Measurements from ENCODE around the gene RGS6.

RGS6 gene

DNA sequence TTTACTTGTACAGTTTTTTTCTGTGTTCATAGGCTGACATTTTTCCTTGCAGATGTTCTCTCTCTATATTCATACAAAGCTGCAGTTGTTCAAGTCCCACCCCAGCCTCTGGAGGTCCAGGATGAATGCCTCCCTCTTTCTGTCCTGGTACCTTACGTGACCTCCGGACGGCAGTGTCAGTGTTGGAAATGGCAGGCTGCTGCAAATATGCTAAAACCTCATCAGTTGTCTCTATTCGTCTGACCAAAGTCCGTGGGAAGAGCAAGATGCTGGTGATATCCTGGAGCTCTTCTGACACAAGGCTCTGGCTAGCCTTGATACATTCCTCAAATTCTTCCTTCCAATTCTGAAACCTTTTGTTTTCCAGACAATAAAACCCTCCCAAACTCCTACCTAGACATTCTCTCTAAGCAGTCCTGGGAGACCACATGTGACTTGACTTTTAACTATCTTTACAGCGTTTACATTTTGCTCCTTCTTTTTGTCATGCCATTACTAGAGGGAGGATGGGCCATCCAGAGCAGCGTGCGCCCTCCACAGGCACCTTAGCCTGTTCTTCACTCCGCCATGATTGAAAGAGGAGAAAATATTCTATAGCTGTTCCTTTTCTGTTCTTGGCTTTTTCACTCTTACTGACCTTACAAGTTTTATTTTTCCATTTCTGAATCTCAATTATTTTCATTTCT is 143.6 kb downstream of the RGS6 start:
- DNase-seq (ENCODE audit: low read depth, low spot score), result peak; percentile 88

DNA sequence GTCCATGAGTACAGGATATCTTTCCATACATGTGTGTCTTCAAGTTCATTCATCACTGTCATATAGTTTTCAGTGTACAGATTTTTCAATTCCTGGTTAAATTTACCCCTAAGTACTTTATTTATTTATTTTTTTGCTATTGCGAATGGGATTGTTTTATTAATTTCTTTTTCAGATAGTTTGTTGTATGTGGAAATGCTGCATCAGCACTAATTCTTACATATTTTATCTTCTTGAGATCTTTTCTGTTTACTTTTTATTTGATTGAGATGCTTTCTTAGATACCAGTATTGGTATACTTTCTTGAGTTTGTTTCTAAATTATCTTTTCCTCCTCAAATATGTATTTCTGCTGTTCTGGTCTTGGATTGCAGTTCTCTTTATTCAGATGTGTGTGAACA is 148.9 kb downstream of the RGS6 start:
- no peak for DNase-seq (ENCODE audit: low read depth, low spot score)

DNA sequence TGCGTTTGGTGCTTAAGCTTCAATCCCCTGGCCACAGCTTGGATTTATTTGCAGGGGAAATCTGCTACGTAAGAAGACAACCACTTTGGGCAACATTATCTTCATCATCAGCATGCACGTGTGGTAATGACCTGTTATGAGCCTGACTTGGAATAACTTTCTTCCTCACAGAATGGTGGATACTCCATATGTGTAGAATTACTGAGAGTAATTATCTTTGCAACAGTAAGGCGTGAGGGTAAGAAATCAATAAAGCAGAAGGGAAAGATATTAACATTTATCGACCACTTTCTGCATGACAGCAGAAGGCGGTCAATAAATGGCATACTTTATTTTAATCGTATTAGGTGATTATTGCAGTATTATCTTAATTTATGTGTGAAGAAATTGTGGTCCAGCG is 152.7 kb downstream of the RGS6 start:
- DNase-seq (ENCODE audit: low read depth, low spot score), result no peak

DNA sequence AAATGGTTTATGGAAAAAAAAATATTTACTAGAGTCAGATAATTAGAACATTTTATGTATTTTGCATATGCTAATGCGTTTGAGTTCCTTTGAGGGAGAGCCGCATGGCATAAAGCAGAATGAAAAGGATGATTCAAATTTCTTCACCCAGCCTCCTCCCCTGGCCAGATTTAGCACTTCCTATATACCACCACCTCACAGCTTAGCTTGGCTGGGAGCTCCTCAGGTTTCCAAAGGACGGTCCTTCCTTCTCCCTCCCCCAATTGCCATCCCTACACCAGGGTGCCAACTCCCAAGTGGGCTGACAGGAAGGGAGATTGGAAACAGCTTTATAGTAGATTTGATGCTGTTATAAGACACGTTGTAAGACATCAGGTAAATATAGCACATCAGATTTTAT is 157.4 kb downstream of the RGS6 start:
- no peak for DNase-seq (ENCODE audit: low read depth, low spot score)

DNA sequence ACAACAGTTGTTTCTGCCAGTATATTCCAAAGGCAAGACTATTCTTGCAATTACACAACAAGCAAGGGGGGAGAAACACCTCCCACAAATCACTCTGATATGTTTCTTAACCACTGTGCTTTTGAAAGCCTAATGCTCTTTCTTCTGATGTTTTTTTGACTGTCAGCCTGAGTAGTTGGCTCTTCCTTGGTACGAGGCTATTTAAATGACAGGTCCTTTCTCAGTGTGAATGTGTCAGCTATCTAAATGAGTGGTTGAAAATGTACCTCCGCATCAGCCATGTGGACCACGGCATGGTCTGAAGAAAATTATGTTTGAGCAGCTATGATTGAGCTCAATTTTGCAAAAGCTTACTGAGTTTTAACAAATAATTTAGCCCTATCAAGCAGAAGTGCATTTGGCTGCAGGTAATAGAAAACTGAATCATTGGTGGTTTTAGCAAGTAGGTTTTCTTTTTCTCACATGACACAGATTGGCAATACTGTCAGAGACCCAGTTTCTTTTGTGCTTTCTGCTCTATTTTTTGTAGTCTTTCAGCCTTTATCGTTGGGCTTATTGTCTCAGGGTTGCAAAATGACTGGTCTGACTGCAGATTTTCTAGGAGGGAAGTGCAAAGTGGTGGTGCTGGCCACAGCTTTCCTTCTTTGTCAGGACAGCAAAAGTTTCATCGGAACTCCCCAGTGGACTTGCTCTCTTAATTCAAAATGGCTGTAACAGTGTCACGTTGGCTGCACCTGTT is 162.8 kb downstream of the RGS6 start:
- no peak for DNase-seq (ENCODE audit: low read depth, low spot score)

DNA sequence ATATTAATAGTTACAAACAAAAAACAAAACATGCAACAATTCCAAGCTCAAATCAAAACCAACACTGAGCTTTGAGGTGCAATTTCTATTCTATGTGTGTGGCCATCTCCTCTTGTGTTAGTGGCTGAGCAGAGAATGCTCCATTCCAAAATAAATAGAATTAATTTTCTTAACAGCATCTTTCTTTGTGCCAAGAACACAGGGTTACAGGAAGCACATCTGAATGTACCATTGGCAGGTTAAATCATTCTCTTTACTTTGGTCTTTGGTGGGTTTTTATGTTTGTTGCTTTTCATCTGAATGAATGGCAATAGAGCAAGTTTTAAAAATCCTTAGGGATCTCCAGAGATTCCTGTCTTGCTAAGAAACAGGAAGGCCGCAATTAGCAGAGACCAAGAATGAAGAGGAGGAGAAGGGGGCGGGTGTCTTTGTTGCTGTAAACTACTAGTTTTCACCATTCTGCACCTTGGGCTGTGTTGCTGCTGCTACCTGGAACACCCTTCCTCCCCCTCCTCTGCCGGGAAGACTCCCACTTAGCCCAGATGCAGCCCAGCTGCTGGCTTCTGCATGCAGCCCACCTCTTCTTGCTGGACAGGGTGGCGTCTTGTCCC is 165.0 kb downstream of the RGS6 start:
- DNase-seq (ENCODE audit: low read depth, low spot score), result peak; percentile 4

DNA sequence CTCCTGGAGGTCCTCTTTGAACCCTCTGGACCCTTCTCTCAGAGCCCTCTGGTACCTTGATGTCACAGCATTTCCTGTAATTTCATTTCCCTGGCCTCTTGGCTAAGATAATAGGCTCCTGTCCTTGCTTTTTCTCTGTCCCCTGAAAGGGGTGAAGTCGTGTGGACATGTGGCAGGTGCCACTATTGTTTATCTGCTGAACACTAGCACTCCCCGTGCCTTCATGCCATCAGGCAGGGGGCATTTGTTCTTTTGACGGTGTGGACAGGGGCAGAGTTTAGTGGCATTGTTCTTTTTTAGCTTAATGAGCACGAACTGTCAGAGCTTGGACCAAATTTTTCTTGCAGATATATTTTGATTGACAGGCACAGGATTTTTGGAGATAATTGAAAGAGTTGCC is 166.0 kb downstream of the RGS6 start:
- no peak for DNase-seq (ENCODE audit: low read depth, low spot score)

DNA sequence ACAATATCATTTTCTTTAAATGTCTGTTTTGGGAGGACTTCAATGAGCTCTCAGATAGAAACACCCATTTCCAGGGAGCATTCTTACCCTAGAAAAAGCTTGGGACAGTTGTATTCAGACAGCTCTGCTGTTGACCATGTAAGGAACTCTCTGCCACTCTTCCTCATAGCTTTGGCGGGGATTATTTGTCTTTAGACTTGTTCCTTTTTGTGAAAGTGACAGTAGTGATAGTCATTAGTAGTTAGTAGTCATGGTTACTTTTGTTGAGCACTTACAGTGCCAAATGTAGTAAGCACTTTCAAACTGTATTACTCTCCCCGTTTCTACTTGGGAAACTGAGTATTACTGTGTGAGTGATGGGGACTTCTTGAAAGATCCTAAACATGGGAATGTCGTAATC is 167.3 kb downstream of the RGS6 start:
- DNase-seq (ENCODE audit: low read depth, low spot score), result no peak

DNA sequence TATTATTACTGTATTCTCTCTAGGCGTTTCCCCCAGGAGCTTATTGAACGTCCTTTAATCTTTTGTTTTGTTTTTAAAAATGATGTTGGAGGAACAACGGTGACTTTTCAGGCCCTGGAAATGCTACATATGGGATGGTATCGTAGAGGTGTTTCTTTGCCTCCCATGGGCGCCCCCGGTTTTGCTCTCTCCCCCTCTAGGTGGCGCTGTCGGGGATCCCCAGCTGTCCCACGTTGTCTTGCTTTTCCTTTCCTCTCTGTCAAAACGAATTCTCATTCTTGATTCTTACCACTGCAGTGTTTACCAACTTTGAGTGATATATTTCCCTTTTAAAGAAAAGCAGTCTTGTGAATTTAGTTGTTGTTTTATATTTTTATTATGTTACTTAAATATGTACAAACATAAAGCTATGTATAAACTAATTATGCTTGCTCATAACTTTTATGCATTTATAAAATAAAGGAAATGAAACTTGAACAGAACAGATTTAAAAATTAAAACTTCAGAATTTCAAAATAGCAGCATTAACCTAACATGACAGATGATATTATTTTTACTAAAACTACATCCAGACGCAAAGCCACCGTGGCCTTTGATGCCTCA is 171.9 kb downstream of the RGS6 start:
- DNase-seq (ENCODE audit: low read depth, low spot score), result peak; percentile 50

DNA sequence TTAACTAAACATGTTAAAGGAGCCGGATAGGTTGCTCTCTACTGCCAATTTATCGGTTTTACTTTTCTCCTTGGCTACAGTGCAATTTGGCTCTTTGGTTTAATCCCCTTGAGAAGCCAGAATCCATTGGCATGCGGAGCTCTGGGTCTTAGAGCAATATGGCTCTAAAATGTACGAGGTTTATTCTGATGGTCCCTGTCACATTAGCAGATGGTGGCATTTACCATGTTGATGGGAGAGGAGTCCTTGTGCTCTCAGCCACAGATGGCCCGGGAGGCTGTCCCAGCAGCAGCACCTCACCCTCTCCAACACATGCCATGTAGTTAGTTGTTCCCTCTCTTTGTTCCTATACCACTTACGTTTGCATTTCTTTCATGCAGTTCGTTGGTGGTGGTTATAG is 179.7 kb downstream of the RGS6 start:
- DNase-seq (ENCODE audit: low read depth, low spot score), result no peak

DNA sequence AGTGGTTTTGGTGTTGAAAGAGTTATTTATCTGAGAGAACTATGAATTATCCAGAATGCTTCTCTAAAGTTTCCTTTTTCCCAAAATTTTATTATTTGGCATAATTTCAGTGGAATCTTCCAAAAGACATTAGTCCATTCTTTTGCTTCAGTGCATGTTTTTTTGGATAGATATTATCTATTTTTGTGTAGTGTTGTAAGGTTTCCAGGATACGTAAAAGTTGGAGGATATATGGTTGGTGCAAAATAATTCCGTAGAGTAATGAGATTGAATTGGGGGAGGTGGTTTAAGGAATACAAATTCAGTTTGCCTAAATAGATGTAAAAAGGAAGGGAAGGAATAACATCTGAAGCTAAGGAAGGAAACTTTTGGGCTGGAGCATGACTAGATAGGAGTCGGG is 186.6 kb downstream of the RGS6 start:
- no peak for DNase-seq (ENCODE audit: low read depth, low spot score)

DNA sequence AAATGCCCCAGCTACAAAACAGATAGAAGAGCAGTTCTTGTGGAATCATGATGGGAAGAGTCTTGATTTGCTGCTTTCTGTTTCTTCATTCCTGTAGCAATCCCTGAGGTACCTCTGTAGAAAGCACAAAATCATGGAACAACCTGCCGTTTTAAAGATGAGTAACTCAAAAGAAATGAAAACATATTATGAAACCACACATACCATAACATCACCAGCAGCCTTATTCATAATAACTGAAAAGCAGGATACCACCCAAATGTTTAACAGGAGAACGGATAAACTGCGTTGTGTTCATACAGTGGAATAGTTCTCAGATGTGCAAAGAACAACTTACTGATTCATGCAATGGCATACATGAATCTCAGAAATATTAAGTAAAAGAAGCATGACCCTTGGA is 188.1 kb downstream of the RGS6 start:
- DNase-seq (ENCODE audit: low read depth, low spot score), result no peak

DNA sequence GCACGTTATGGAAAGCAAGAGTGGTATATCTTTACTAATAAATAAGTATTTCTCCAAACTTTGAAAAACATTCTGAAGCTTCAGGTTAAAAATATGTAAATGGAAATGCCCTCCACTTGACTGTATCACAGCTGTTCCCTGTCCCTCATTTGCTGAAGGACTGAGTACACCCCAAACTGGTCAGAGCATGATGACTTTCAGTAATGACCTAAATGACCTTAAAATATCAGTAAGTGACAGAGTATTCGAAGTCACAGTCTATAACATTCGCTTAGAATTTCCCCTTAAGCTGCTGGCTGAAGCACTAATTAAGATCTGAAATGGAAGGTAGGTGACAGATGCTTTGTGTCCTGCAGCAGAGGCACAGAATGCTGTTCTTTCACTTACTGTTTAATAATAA is 191.5 kb downstream of the RGS6 start:
- no peak for DNase-seq (ENCODE audit: low read depth, low spot score)

DNA sequence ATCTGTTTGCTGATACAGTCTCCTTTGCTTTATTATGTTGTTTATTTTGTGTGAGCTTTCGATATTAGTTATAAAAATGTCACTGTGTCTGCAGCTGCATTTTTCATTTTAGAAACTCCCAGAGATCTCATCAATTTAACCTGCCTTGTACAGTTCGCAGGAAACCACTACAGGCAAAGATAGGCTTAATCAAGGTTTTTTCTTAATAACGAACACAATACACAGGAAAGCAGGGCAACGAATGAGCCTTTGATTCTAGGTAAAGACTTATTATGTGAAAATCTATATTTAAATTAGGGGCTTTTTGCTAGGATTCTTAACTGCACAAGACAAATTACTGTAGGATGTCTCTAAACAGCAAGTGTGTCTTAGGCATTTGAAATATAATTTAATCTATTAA is 191.9 kb downstream of the RGS6 start:
- no peak for DNase-seq (ENCODE audit: low read depth, low spot score)

DNA sequence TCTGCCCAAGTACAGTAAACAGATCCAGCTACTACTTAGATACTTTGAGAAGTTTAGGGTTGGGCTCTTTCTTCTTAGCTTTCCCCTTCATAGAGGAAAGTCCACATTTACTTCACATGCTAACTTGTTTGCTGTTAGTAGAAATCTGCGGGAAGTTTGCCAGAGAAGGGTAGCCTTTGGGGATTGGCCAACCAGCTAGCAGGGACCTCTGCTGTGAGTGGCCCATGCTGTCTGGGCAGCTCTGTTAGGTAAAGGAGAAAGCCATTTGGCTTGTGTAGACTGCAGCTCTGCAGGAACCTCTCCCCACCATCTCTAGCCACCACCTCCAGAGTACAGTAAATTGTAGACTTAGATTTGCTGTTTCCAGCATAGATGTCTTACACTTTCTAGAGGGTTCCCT is 193.9 kb downstream of the RGS6 start:
- no peak for DNase-seq (ENCODE audit: low read depth, low spot score)

DNA sequence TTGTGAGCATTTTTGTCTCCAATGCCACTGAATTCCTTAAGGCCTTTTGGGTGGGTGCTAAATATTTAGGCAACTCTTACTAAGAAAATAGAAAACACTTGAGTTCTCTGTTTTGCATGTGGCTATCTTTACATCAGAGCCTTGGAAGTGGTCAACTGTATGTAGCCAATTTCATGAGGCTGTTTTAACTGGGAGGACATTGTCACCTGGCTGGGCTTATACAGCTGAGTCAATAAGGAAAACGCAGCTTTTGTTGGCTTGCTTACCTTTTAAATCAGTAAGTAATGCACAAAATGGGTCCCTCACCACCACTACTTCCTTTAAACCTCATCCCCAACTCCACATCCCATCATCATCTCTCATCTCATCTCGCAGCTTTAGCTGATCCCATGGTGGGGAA is 194.3 kb downstream of the RGS6 start:
- DNase-seq (ENCODE audit: low read depth, low spot score), result no peak

DNA sequence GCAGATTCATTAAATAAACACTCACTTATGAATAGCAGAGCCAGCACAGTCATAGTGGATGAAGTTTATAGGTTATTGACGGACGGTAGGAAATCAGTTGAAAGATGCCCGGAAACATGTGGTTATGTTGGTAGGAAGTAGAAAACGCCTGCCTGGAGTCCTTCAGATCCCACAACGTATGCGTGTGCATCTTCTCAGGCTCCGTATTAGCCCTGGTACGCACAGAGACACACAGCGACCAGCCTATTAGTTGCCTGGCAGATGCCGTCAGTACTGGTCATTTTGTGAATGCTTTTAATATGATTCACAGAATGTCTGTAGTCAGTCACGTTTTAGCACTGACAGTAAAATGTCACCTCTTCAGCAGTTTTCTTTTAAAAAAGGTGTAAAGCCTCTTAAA is 196.4 kb downstream of the RGS6 start:
- no peak for DNase-seq (ENCODE audit: low read depth, low spot score)

DNA sequence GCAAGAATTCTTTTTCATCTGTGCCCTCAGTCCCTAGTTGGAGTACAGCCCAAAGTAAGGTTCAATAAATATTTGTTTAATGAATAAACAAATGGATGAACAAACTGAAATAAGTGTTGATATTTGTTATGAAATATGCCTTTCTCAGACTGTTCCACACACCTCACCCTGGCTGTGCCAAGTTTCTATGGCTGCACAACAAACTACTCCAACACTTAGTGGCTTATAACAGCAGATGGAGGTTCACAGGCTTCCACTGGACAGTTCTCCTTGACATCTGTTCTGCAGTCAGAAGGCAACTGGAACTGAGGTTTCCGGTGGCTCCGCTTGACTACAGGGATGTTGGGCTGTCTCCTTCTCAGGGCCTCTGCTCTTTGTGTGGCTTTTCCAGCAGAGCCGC is 197.1 kb downstream of the RGS6 start:
- DNase-seq (ENCODE audit: low read depth, low spot score), result no peak

DNA sequence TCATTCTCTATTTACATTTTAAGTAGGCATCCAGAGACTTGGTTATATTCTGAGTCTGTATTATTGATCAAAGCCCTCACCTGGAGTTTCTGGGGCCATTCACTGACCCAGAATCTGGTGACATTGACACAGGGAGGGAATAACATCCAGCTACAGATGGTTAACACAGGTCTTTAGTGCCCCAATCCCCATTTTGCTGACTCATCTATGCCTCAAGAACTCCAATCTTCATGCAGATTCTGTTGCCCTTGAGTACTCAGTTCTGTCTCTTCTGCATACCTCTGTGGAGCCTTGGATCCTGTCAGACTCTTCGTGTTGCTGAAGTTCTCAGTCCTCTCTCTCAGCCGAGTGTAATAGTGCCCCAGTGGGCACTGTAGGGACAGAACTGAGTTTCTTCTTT is 208.9 kb downstream of the RGS6 start:
- DNase-seq (ENCODE audit: low read depth, low spot score), result no peak

DNA sequence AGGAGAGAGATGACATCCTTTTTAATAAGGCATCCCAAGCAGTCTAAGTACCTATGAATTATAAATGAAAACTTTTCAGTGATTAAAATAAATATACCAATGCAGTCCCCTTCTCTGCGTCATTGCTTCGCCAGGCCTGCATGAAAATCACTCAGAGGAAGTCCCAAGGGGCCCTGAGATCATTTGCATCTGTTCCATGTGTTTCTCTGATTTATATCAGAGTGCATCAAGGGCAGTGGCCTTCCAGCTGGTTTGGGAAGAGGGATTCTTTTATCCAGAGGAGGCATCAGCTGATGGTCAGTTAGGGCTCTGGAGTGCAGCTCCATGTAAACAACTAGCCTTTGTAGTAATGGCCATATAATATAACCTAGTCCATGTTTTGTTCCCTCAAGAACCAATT is 210.1 kb downstream of the RGS6 start:
- DNase-seq (ENCODE audit: low read depth, low spot score), result no peak

DNA sequence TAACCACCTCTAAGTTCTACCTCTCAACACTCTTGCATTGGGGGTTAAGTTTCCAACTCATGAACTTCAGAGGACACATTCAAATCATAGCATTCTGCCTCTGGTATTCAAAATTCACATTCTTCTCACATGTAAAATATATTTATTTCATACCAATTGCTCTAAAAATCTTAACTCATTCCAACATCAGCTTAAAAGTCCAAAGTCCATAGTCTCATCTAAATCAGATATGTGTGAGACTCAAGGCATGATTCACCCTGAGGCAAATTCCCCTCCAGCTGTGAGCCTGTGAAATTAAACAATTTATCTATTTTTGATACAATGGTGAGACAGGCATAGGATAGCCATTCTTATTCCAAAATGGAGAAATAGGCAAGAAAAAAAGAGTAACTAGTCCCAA is 214.0 kb downstream of the RGS6 start:
- no peak for DNase-seq (ENCODE audit: low read depth, low spot score)

DNA sequence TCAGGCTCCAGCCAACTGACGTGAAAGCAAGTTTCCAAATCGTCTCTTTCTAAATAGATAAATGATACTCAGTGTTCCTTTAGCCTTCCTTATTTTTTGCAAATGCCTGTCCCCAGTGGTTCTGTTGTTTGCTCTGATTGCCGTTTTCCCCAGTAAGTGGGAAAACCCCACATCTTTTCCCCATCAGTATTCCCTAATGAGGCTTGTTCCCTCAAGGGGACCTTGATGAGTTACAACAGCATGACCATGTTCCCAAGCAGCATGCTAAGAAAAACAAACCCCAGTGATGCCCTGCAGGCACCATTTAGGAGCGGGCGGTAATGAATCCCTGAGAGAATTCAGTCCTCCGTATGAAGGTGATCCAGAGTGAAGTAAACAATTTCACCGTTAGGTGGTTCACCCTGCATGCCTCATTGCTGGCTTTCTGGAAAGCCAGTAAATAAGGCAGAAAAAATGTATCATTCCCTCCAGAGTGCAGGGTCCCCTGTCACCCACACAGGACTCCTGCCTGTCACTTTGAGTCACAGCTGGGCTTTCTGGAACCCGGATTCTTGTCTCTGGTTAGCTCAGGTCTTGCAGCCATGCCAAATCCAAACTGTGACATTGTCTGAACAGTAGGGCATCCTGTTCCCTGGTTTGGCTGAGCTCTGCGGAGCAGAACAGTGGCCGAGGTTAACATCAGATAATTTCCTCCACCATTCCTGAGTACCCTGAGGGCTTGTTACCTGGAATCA is 222.6 kb downstream of the RGS6 start:
- DNase-seq (ENCODE audit: low read depth, low spot score), result peak; percentile 30

All from ELF-1 (cell line).